ENCODE measurements around the gene PRRC2A.

The PRRC2A gene

GRCh38 chr6:31620586-31621319, at the start of gene PRRC2A:
Gene PRRC2A, plus strand, starts transcription at chr6:31620715. Its CDS starts 2,075 bp downstream, at chr6:31622790.
- peak; percentile 93 for DNase-seq

GRCh38 chr6:31572041-31572911, 48.2 kb upstream of the PRRC2A start, which contains the start of gene LTA:
Gene LTA, plus strand, starts transcription at chr6:31572289. Its CDS starts 454 bp downstream, at chr6:31572743.
- peak; percentile 80 for DNase-seq

GRCh38 chr6:31573239-31574105, 47.0 kb upstream of the PRRC2A start:
- DNase-seq, result no peak

GRCh38 chr6:31574106-31575061, 46.1 kb upstream of the PRRC2A start:
- peak; percentile 53 for DNase-seq

GRCh38 chr6:31575335-31575901, 45.1 kb upstream of the PRRC2A start, which contains the start of gene TNF:
Gene TNF, plus strand, starts transcription at chr6:31575565. Its CDS starts 177 bp downstream, at chr6:31575742.
- peak; percentile 77 for DNase-seq

GRCh38 chr6:31575952-31576685, 44.4 kb upstream of the PRRC2A start:
- no peak for DNase-seq

- DNase-seq, result peak; percentile 46
Observed at GRCh38 chr6:31576897-31577578, 43.5 kb upstream of the PRRC2A start.

GRCh38 chr6:31577579-31577966, 42.9 kb upstream of the PRRC2A start:
- DNase-seq, result no peak

- DNase-seq, result no peak
Observed at GRCh38 chr6:31578184-31579118, 42.1 kb upstream of the PRRC2A start.

- DNase-seq, result no peak
Observed at GRCh38 chr6:31579119-31579505, 41.4 kb upstream of the PRRC2A start.

GRCh38 chr6:31579546-31580437, 40.7 kb upstream of the PRRC2A start:
- DNase-seq, result no peak

GRCh38 chr6:31580438-31580740, 40.1 kb upstream of the PRRC2A start:
- no peak for DNase-seq

GRCh38 chr6:31580807-31581433, 39.6 kb upstream of the PRRC2A start:
- DNase-seq, result peak; percentile 92

GRCh38 chr6:31581434-31582229, 38.9 kb upstream of the PRRC2A start:
- no peak for DNase-seq

GRCh38 chr6:31582230-31582643, 38.3 kb upstream of the PRRC2A start, which contains the start of gene LTB:
Gene LTB, minus strand, starts transcription at chr6:31582424. Its CDS starts 7 bp downstream, at chr6:31582417.
- DNase-seq, result peak; percentile 52

GRCh38 chr6:31585491-31585890, 35.0 kb upstream of the PRRC2A start:
- DNase-seq, result no peak
